Stimulated activated CD4-positive, alpha-beta T cell treated with anti-CD3 and anti-CD28 coated beads, Interleukin-15, amount 100 ng/mL, for 1 hour (primary cell): ENCODE data around the gene RGS7.
"Not testable (repeated sequence)": the region's sequence is repeated elsewhere in the genome, so short reads cannot be mapped to it uniquely, and the experiment has no call there.

Experiments used
- DNase-seq, 2 donors: peaks; one replicate each; pipeline ENCODE4 v3.0.0-alpha.2; 2020; ENCODE audit warnings: low read depth in 1 of 2, low spot score in 1 of 2

RGS7 gene

DNA sequence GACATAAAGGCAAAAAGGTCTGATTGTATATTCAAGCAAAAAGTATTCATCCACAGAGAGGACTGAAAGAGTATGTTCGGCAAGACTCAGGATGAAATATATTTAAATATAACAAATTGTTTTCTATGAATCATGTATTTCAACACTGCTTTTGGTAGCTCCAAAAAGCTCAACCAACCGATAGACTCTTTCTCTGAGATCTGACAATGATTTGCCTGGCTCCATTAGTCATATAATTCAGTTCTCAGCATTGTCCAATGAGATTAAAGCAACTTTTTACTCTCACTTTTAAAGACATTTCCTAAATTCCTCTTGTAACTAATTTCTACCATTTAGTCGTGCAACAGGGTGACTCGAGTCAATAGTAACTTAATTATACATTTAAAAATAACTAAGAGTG is 426.0 kb downstream of the RGS7 start:
- no peak for DNase-seq

DNA sequence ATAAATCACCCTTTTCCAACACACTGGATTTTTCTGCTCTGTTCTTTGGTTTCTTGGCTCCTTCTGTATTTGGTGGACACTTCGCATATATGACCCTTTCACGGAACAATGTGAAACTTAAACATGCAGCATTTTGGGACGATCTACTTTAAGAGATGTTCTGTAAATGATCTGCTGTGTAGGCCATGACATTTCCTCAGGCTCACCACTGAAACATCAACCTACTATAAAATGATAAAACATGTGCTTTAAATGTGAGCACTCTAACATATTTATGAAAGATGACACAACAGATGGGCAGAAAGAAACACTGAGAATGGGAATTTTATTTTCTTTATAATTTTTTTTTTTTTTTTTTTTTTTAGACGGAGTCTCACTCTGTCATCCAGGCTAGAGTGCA is 428.7 kb downstream of the RGS7 start:
- no peak for DNase-seq

DNA sequence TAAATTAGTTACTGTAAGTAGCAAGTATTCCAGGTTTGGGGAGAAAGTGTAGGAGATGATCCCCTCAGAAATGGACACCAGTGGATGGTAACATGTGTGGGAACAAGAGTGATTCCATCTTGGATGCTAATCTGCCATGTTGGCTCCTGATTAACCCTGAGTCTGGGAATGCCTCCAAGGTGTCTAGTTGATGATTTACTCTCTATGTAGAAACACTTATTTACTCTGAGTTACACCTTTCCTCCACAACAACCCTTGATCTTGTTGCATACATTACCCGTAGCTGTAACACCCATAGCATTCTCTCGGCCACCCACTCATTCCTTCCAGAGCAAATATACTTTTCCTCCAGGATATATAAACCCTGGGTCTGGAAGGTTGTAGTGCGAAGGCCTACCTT is 429.2 kb downstream of the RGS7 start:
- no peak for DNase-seq

DNA sequence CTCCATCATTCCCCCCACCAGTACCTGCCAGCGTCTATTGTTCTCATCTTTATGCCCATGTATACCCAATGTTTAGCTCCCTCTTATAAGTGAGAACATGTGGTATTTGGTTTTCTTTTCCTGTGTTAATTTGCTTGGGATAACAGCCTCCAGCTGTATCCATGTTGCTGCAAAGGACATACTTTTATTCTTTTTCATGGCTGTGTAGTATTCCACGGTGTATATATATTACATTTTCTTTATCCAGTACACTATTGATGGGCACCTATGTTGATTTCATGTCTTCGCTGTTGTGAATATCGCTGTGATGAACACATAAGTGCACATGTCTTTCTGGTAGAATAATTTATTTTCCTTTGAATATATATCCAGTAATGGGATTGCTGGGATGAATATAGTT is 431.7 kb downstream of the RGS7 start:
- no peak for DNase-seq

DNA sequence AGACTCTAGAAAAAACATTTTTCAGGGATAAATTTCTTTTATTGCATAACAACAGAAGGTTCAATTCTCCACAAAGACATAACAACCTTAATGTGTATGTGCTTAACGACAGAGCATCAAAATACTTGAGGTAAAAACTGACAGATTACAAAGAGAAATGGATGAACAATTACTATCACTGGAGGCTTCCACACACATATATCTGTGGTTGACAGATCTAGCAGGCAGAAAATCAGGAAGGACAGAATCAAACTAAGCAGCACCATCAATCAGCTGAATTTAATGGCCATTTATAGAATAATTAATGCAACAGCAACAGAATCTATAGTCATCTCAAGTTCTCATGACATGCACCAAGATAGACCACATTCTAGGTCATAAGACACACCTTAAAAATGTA is 439.0 kb downstream of the RGS7 start:
- DNase-seq = no peak

DNA sequence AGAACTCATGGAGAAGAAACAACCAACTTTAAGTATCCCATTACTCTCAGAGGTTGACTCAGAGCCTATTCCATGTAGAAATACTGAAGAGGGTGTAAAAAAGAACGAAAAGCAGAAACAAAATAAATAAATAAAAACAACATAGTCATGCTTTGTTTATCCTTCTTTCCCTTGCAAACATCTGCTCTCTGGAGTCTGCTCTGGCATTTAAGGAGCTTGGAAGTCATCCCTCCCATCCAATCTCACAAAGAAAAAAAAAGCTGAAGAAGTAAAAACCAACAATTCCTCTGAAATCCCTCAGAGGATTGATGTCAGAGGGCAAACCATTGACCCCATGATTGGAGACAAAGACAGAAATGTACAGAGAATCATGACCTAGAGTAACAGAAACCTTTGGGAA is 442.5 kb downstream of the RGS7 start:
- no peak for DNase-seq

DNA sequence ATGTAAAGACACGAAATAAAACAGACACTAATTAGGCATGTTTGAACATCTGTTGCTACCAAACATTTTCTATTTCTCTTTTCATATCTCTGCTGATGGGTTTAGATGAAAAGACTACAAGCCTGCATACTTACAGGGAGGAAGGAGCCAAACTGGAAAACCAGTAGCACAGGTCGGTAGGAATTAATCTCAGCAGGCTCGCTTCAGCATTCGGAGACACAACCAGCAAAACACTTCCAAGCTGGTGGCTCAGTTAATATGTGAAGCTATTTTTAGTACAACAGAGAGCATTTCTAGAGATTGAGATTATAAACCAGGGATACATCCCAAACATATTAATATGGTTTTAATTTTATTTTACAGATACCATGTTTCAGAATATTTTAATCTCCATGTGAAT is 444.2 kb downstream of the RGS7 start:
- DNase-seq = no peak

DNA sequence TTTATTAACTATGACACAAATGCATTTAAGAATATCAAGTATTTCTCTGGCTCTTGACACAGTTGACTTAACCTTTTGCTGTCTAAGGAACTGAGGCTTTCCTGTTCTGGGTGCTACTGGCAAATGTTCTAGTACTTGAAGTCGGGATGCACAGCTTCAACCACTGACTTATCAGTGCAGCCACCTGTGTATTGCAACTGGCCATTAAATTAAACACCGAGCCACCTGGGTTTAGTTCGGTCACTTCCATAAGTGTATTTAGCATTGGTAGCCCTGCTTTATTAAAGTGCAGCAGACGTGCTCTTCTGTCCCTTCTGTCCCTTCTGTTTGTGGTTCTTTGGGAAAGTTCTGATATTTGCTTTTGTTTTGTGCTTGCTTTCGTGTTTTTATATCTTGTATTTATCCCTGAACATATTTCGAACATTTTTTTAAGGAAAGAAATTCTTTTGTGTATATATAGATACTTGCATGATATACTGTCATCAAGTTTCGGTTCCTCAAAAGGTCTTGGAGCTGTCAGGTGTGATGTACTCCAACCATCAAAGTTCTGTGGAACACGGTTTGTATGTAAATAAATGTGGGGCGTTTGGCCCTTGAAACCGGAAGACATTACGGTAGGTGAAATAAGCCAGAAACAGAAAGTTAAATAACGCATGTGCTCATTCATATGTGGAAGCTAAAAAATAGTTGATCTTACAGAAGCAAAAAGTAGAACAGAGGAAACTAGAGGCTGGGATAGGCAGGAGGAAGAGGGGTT is 447.1 kb downstream of the RGS7 start:
- no peak for DNase-seq

DNA sequence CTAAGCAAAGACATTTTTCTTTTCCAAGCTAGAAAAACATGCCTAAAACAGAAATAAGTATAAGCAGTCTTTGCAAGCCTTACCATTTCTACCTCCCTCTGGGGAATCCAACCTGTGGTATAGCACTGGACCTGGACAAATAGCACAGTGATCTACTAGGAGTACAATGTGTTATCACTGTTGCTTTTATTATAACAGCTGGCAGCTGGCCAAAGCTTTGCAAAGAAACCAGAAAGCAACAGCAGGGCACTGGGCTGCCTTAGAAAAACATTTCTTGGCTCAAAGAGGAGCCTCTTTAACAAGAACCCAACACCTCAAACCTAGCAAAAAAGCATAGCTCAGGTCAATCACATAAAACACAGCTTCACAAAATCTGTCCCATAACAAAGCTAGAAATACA is 450.5 kb downstream of the RGS7 start:
- no peak for DNase-seq

DNA sequence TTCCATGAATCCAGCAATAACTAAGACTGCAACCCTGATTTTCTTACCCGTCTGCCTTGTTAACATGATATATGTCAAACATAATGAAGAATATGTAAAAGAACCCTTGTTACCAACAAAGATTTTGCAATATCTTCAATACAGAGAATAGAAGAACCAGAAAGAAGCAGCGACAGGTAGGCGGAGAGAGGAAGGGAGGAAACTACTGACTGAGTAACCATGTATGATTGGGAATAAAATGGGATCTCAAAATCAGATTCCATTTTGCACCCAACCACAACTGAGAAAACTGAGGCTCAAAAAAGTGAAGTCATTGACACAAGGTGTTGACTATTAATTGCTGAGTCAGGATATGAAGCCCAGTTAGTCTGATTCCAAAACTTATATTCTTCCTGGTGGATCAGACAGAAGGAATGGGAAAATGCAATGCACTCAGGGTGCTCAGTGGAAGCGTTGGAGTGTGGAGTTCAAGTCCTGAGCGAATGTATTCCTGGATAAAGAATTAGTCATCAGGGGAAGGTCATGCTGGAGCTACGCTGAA is 451.7 kb downstream of the RGS7 start:
- no peak for DNase-seq

DNA sequence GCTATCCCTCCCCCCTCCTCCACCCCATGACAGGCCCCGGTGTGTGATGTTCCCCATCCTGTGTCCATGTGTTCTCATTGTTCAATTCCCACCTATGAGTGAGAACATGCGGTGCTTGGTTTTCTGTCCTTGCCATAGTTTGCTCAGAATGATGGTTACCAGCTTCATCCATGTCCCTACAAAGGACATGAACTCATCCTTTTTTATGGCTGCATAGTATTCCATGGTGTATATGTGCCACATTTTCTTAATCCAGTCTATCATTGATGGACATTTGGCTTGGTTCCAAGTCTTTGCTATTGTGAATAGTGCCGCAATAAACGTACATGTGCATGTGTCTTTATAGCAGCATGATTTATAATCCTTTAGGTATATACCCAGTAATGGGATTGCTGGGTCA is 461.6 kb downstream of the RGS7 start:
- DNase-seq = not testable (repeated sequence)

DNA sequence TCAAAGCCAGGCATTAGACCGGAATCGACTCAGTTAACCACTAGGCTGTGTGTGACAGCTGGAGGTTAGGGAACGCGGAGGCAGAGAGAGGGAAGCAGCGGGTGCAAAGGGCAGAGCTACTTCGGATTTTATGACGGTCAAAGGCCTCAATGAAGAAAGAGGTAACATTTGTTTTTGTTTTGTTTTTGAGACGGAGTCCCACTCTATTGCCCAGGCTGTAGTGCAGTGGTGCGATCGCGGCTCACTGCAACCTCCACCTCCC is 468.3 kb downstream of the RGS7 start:
- DNase-seq = no peak

DNA sequence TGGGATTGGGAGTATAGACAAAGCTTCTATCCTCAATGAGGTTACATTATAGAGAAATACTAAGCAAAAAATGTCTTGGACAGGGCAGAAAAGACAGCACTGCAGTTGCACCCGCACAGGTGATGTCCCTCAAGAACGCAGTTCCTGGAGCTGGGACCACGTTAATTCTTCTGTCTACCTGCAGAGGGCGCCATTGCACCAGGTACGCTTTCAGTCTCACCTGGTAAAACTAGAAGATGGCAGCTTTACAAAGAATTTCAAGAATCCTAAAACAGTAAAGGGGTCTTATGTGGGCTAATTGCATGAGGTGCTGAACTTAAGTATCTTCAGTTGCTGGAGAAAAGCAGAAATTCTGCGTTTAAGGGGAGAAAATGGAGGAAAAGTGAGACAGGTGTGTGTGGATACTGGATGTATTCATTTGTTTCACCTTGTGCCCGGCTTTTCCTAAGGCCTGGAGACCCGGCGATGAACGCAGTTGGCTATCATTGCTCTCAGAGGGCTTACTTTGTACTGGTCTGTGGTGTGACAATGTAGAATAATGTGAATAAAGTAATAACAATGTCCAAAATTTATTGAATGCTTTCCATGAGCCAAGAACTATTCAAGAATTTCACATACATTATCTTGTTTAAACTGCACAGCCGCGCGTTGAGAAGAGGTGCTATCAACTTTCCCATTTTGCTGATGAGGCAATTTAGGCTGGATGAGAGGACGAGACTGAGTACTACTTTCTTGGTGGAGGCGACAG is 468.8 kb downstream of the RGS7 start:
- DNase-seq = no peak

DNA sequence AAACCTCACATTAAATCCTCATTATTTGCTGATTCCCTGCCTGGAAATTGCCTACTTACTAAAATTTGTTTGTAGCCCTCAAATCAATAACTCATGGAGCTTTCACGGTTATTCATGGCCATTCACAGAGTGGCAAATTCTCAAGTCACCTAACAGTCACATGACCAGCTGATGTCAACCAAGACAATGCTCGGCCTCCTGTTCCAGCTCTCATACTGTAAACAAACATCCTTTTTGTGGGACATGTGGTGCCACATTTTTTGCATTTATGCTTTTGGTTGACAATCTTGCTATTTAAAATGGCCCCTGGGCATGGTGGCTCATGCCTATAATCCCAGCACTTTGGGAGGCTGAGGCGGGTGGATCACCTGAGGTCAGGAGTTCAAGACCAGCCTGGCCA is 473.5 kb downstream of the RGS7 start:
- DNase-seq = no peak

DNA sequence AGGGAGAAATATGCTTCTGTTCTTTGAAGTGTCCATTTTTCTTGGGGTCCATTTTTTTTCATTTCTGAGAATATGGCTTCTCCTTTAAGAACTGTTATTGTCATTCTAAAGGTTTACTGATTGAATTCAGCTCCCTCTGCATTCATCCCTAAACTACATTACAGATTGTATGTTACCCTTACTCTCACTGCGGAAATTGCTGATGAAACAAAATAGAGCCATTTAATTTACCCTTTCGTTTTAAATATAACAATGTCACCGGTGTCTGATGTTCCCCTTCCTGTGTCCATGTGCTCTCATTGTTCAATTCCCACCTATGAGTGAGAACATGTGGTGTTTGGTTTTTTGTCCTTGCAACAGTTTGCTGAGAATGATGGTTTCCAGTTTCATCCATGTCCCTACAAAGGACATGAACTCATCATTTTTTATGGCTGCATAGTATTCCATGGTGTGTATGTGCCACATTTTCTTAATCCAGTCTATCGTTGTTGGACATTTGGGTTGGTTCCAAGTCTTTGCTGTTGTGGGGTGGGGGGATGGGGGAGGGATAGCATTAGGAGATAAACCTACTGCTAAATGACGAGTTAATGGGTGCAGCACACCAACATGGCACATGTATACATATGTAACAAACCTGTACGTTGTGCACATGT is 474.2 kb downstream of the RGS7 start:
- DNase-seq = not testable (repeated sequence)

DNA sequence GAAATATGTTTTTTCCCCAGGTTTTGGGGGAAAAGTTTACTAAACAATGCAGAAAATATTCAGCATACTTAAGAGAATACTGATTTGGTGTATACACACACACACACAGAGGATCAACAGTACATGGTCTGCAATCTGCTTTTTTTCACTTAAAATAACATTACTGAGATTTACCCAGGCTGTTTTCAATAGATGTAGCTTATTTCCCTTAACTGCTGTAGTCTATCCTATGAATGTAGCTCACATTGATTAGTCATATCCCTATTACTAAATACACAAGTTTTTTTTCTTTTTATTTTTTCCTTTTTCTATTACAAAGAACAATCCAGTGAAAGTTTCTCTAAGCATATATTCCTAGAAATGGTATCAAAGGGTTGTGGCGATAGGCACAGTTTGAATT is 478.4 kb downstream of the RGS7 start:
- DNase-seq = no peak

DNA sequence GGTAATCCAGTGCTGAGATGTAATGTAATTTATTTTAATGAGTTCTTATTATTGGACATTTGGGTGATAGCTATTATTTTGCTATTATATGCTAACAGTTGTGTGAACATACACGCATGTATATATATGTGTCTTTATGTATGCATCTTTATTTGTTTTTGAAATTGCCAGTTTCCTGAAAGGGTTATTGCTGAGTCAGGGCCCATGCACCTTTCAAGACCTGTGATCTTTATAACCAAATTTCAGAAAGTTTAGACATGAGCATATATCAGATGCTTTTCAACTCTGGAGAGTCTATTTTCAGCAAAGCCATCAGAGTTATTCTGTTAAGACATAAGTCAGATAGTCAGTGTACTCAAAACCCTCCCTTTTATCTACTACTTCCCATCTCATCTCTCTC is 479.4 kb downstream of the RGS7 start:
- no peak for DNase-seq

DNA sequence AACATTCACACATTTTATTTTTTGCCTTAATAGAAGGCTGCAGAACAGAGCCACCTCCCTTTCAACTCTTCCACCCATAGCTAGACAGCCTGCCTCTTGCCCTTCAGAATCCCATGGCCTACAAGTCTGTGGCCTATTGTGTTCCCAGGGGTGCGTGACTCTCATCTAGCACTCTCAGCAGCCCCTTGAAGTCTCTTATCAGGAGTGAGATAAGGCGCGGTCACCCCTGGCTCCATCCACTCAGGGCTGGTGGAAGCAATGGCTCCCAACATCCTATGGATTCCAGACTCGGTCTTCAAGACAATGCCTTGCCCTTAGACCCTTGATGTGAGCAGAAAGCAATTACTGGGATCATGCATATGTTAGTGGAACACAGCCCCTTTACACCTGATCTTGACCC is 480.9 kb downstream of the RGS7 start:
- no peak for DNase-seq

DNA sequence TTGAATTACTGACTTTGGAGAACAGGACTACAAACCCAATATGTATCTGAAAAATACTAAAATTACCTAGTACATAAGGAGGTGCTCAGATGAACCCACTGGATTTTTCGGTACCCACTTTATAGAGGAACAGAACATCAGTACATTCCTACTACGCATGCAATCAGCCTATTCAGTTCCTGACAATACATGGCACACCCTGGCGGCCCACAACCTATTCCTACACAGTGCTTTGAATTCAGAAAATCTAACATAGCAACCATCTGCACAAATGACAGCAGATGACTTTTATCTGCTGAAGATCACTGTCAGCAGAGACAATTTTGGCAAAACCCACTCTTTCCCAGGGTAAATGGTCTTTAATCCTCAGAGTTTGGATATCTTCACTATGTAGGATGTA is 487.9 kb downstream of the RGS7 start:
- DNase-seq = no peak

DNA sequence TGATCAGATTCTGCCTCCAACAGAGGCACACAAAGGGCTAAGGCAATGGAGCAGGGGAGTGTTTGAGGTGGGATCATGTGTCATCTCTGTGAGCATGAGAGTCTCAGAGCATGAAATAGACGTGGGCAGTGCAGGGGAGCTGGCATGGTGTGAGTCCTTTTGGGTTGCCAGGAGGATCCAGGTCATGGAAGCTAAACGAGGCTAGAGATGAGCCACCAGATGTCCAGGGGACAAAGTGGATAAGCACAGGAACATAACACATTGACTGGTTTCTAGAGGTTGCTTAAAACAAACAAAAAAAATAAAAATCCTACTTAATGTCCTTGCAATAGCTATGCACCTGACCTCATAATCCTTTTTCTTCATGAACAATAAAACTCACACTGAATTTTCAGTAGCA is 490.3 kb downstream of the RGS7 start:
- no peak for DNase-seq

DNA sequence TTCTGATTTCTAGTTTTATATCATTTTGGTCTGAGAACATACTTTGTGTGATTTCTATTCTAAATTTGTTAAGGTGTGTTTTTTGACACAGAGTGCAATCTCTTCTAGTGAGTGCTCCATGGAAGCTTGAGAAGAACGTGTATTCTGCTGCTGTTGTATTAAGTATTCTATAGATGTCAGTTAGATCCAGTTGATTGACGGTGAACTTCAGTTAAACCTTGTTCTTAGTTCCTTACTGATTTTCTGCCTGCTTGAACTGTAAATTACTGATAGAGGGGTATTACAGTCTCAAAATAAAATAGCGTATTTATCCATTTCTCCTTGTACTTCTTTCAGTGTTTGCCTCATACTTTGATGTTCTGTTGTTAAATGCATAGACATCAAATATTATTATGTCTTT is 497.0 kb downstream of the RGS7 start:
- no peak for DNase-seq

DNA sequence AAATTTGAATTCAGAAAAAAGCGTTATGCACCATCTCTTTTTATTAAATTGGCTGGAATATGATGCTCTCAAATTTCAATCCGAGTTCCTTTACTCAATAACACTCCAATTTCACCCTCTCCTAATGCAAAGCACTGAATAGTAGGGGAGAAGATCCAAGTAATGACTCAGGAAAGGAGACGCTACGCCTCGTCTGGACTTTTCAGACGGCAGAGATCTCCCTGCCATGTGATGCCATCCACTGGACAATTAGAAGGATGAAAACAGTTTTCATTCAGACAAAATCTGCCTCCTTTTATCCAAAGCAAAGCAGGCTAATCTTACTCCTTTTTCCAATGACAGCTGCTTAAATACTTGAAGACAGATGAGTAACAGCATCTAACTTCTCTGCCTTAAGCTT is 502.6 kb downstream of the RGS7 start:
- no peak for DNase-seq
